Measurements from ENCODE around the gene CMTM4. TPM values are rescaled to one million over a fixed set of nuclear protein-coding genes. Genes with fewer than 3 reads are reported as not detected.

CMTM4 gene
- total and polyA plus RNA-seq, 2 of the 4 experiments (the other 2 are of a cell fraction) = 9.0 to 14.5 TPM

DNA sequence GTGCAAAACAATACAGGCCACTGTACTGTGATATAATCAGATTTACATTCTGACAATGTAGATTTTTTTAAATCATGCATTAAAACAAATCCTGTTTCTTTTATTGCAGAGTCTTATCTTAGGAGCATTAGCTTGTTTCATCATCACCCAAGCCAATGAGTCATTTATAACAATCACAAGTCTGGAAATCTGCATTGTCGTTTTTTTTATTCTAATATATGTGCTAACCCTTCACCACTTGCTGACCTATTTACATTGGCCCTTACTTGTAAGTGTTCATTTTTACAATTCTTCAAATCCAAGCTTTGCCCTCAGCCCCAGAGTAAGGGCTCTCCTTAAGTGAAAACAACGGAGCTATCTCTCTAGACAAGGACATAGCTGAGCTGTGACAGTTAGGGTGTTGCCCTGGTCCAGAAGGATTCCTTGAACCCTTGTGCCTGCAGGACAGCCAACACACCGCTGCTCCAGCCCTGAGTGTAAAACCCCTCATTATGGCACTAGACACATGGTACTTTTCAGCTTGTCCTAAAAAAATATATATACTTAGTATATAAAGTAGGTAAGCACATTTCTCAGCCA, 126.6 kb downstream of the CMTM4 start:
- Histone ChIP-seq H3K4ac (ENCODE audit: low read depth, low read length) (peak overlapping the region; percentile 35; the same call in 1 of the 2 replicates), H3K9ac (ENCODE audit: low read depth, low read length) (no peak overlapping the region), H4K91ac (ENCODE audit: insufficient read depth, low read depth, low read length) (no peak overlapping the region), H3K18ac (ENCODE audit: low read depth, low read length) (no peak overlapping the region), H2AFZ (replicated peaks; ENCODE audit: low read length, poor library complexity) (no peak overlapping the region), H3K23ac (ENCODE audit: low read depth, low read length) (no peak overlapping the region), H3K4me3 (ENCODE audit: insufficient read depth, low read depth, low read length) (no peak overlapping the region), H4K8ac (ENCODE audit: low read depth in 2 of 2, low read length in 2 of 2) (no peak overlapping the region), H3K9me3 (ENCODE audit: control insufficient read depth, insufficient read depth, low read length) (no peaks in the 10 kb centered on the region), H3K27me3 (ENCODE audit: control insufficient read depth, insufficient read depth, low read length) (peaks cover 3% of the 10 kb centered on the region; the same call in 1 of the 2 replicates), H3K36me3 (ENCODE audit: control insufficient read depth, insufficient read depth, low read length) (peaks cover 15% of the 10 kb centered on the region; the same call in 1 of the 2 replicates), H3K14ac (replicated peaks; ENCODE audit: low read depth, low read length) (no peak overlapping the region), H2AK5ac (ENCODE audit: low read depth, low read length) (peak overlapping the region; percentile 25; the same call in 1 of the 2 replicates), H2BK120ac (ENCODE audit: low read depth, low read length) (peak overlapping the region; percentile 7; the same call in 1 of the 2 replicates), H2BK15ac (ENCODE audit: low read depth, low read length) (no peak overlapping the region), H3K4me1 (ENCODE audit: control insufficient read depth, insufficient read depth, low read length) (peaks cover 8% of the 10 kb centered on the region), H3K56ac (ENCODE audit: extremely low read depth, insufficient read depth, low read length) (no peak overlapping the region), H2BK5ac (ENCODE audit: low read depth, low read length, poor library complexity, severe bottlenecking) (peak overlapping the region; percentile 7), H3K4me2 (ENCODE audit: low read depth, low read length) (peak overlapping the region; percentile 68), H3K27ac (ENCODE audit: insufficient read depth, low read length) (no peak overlapping the region), H3K79me1 (ENCODE audit: low read depth in 1 of 2, low read length in 2 of 2) (peaks cover 0 to 5% of the 10 kb centered on the region in 2 experiments; a peak in 2 of 4 replicates), H4K5ac (ENCODE audit: low read depth, low read length) (no peak overlapping the region), H2BK20ac (ENCODE audit: low read depth, low read length) (peak overlapping the region; percentile 47; the same call in 1 of the 2 replicates), H4K20me1 (ENCODE audit: insufficient read depth, low read length) (peaks cover 6% of the 10 kb centered on the region; the same call in 1 of the 2 replicates), H3K9me1 (ENCODE audit: insufficient read depth, low read length) (peaks cover 8% of the 10 kb centered on the region), H2AK9ac (replicated peaks; ENCODE audit: low read depth, low read length, poor library complexity) (no peak overlapping the region)
- intact Hi-C loops (cut with micrococcal nuclease) = no loop called here
- DNase-seq (peak; percentile 81), ATAC-seq (ENCODE audit: low read depth) (peak; percentile 61)
- ChIA-PET POLR2A (ENCODE audit: unreplicated experiment) (no interaction called here), CTCF (interaction anchor here (0.8 to 1.6 kb wide), 3 partner anchors 12 to 39 kb away, joined by 3 to 6 read pairs (median 3); partner anchors contain the start of gene CKLF)
- in situ Hi-C loops (cut with MboI; ENCODE audit: low sequenced_read_pairs) = no loop called here
- no CpG with 5 or more reads among the region's 3 CpGs for WGBS, 2 experiments (ENCODE audit: extremely low coverage in 2 of 2, insufficient read length in 1 of 2)
- BruUV-seq (replicated peaks) = no TSS peak
- dilution Hi-C loops (cut with HindIII; ENCODE audit: low sequenced_read_pairs, unreplicated experiment) = no loop called here
- TF ChIP-seq RFX5 (IDR thresholded peaks at IDR 0.05; ENCODE audit: low read depth, low read length) (no peak), FOS (IDR thresholded peaks at IDR 0.05; ENCODE audit: low read depth, low read length) (peak; percentile 91), MAZ (IDR thresholded peaks at IDR 0.05; ENCODE audit: borderline replicate concordance, low read depth, low read length) (no peak), RAD21 (IDR thresholded peaks at IDR 0.05; ENCODE audit: low read length) (no peak), BHLHE40 (IDR thresholded peaks at IDR 0.05; ENCODE audit: low read depth, low read length) (peak; percentile 16; the same call in 1 of the 2 replicates), POLR2A (IDR thresholded peaks at IDR 0.05; ENCODE audit: low read depth, low read length) (no peak), CEBPB (IDR thresholded peaks at IDR 0.05; ENCODE audit: low read depth, low read length) (peak; percentile 90)
- TF ChIP-seq, protein P1, sequence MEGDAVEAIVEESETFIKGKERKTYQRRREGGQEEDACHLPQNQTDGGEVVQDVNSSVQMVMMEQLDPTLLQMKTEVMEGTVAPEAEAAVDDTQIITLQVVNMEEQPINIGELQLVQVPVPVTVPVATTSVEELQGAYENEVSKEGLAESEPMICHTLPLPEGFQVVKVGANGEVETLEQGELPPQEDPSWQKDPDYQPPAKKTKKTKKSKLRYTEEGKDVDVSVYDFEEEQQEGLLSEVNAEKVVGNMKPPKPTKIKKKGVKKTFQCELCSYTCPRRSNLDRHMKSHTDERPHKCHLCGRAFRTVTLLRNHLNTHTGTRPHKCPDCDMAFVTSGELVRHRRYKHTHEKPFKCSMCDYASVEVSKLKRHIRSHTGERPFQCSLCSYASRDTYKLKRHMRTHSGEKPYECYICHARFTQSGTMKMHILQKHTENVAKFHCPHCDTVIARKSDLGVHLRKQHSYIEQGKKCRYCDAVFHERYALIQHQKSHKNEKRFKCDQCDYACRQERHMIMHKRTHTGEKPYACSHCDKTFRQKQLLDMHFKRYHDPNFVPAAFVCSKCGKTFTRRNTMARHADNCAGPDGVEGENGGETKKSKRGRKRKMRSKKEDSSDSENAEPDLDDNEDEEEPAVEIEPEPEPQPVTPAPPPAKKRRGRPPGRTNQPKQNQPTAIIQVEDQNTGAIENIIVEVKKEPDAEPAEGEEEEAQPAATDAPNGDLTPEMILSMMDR (conservative IDR thresholded peaks at IDR 0.05; ENCODE audit: low read depth, low read length) = no peak
- TF ChIP-seq, protein P2, sequence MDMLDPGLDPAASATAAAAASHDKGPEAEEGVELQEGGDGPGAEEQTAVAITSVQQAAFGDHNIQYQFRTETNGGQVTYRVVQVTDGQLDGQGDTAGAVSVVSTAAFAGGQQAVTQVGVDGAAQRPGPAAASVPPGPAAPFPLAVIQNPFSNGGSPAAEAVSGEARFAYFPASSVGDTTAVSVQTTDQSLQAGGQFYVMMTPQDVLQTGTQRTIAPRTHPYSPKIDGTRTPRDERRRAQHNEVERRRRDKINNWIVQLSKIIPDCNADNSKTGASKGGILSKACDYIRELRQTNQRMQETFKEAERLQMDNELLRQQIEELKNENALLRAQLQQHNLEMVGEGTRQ (IDR thresholded peaks at IDR 0.05; ENCODE audit: low read depth, low read length) = no peak

All from IMR-90 (cell line).